SK-N-SH (cell line): ENCODE measurements around the gene MYO9B. TPM values are rescaled to one million over a fixed set of nuclear protein-coding genes. Genes with fewer than 3 reads are reported as not detected.

Experiments
- CTCF ChIA-PET: fragments of 300-600, 350-600 bp; formaldehyde crosslinking; extraction: SDS; loops from one replicate; lab custom pipeline; 2021; lab: Yijun Ruan, JAX
- POLR2A ChIA-PET: fragments of 350-600 bp; sonication (Branson Sonifier 250); formaldehyde crosslinking; extraction: SDS; loops from one replicate; lab custom pipeline; 2020; ENCODE audit warnings: antibody characterized with exemption, inconsistent platforms; lab: Yijun Ruan, JAX
- DNase-seq: peaks from one replicate; pipeline ENCODE4 v3.0.0; 2012
- H2AFZ ChIP-seq: fragments of 200-600 bp; sonication (generic); 2 replicates; pipeline ENCODE4 v1.8.1; 2016; ENCODE audit warnings: antibody characterized with exemption, mild to moderate bottlenecking, low read depth
- H3F3A ChIP-seq: fragments of 200-600 bp; sonication (generic); replicated peaks from 2 replicates; pipeline ENCODE3; 2016; ENCODE audit warnings: antibody characterized with exemption, mild to moderate bottlenecking; ENCODE audit not compliant: insufficient read depth
- H3K27ac ChIP-seq, 2 experiments: fragments of 200-500 bp in 1 of 2; fragments of 200-600 bp in 1 of 2; sonication (Bioruptor generic) in 1 of 2; sonication (generic), shearing (Covaris generic) in 1 of 2; 2 replicates each; pipeline versions ENCODE4 v1.5.1 to v1.6.1; 2014 to 2016; ENCODE audit warnings: low read depth in 2 of 2, inconsistent platforms in 1 of 2, low read length in 1 of 2, mild to moderate bottlenecking in 1 of 2, mixed read lengths in 1 of 2
- H3K27me3 ChIP-seq: fragments of 200-600 bp; sonication (generic), shearing (Covaris generic); 2 replicates; pipeline ENCODE4 v1.6.1; 2016; ENCODE audit warnings: mixed run types; ENCODE audit not compliant: insufficient read depth
- H3K36me3 ChIP-seq, 2 experiments: fragments of 200-500 bp in 1 of 2; fragments of 200-600 bp in 1 of 2; sonication (Bioruptor generic) in 1 of 2; sonication (generic) in 1 of 2; replicated peaks in 1 of 2; 2 replicates each; pipeline versions ENCODE3 to v1.5.1; 2014 to 2016; ENCODE audit warnings: low read length in 1 of 2, mild to moderate bottlenecking in 1 of 2; ENCODE audit not compliant: insufficient read depth in 2 of 2, control insufficient read depth in 1 of 2
- H3K4me1 ChIP-seq, 2 experiments: fragments of 200-500 bp in 1 of 2; fragments of 200-600 bp in 1 of 2; sonication (Bioruptor generic) in 1 of 2; sonication (generic), shearing (Covaris generic) in 1 of 2; 2 replicates each; pipeline versions ENCODE4 v1.5.1 to v1.6.1; 2014 to 2016; ENCODE audit warnings: low read depth in 1 of 2, low read length in 1 of 2, mixed run types in 1 of 2; ENCODE audit not compliant: insufficient read depth in 2 of 2, control insufficient read depth in 1 of 2
- H3K4me2 ChIP-seq: fragments of 200-600 bp; sonication (generic), shearing (Covaris generic); 2 replicates; pipeline ENCODE4 v1.6.1; 2017; ENCODE audit warnings: mixed run types
- H3K4me3 ChIP-seq, 2 experiments: fragments of 200-500 bp in 1 of 2; fragments of 200-600 bp in 1 of 2; sonication (Bioruptor generic) in 1 of 2; sonication (generic), shearing (Covaris generic) in 1 of 2; 2 replicates each; pipeline versions ENCODE4 v1.5.1 to v1.8.1; 2014 to 2016; ENCODE audit warnings: low read depth in 2 of 2, inconsistent platforms in 1 of 2, low read length in 1 of 2, mild to moderate bottlenecking in 1 of 2, mixed read lengths in 1 of 2, moderate library complexity in 1 of 2
- H3K79me2 ChIP-seq: fragments of 200-600 bp; sonication (generic); 2 replicates; pipeline ENCODE4 v1.8.1; 2017; ENCODE audit warnings: mild to moderate bottlenecking; ENCODE audit not compliant: insufficient read depth
- H3K9ac ChIP-seq: fragments of 200-600 bp; sonication (generic); 2 replicates; pipeline ENCODE4 v1.6.1; 2017; ENCODE audit warnings: mixed run types
- H3K9me2 ChIP-seq: fragments of 200-600 bp; sonication (generic); 2 replicates; pipeline ENCODE4 v1.6.1; 2017; ENCODE audit warnings: mixed run types
- H3K9me3 ChIP-seq: fragments of 200-600 bp; sonication (generic); 2 replicates; pipeline ENCODE4 v1.6.1; 2017; ENCODE audit warnings: mixed run types, mild to moderate bottlenecking, moderate library complexity
- H4K20me1 ChIP-seq: fragments of 200-600 bp; sonication (generic); 2 replicates; pipeline ENCODE4 v1.6.1; 2017; ENCODE audit warnings: mild to moderate bottlenecking, mixed run types; ENCODE audit not compliant: insufficient read depth
- EP300 ChIP-seq, 2 experiments: IDR thresholded peaks; 2 replicates each; pipeline versions ENCODE4 v1.4.0 to v1.6.1; 2012; ENCODE audit warnings: borderline replicate concordance in 1 of 2, low read depth in 1 of 2, low read length in 1 of 2
- EZH2phosphoT487 ChIP-seq: fragments of 200-600 bp; sonication (generic); IDR thresholded peaks from 2 replicates; pipeline ENCODE4 v1.6.1; 2017; ENCODE audit warnings: low read depth, mixed run types, mild to moderate bottlenecking, antibody characterized with exemption, moderate library complexity, borderline replicate concordance
- GATA2 ChIP-seq: sonication (generic); formaldehyde crosslinking; IDR thresholded peaks from 2 replicates; pipeline ENCODE4 v1.5.0; 2020; ENCODE audit warnings: mild to moderate bottlenecking, missing genetic modification reagents
- IRF3 ChIP-seq: fragments of 150-350 bp; IDR thresholded peaks from 2 replicates; pipeline ENCODE4 v1.6.1; 2016; ENCODE audit warnings: mild to moderate bottlenecking, low read depth, low read length
- JUND ChIP-seq: IDR thresholded peaks from 2 replicates; pipeline ENCODE4 v1.4.0; 2012
- MEF2A ChIP-seq: IDR thresholded peaks from 2 replicates; pipeline ENCODE4 v1.4.0; 2012; ENCODE audit warnings: low read depth, borderline replicate concordance
- MXI1 ChIP-seq: IDR thresholded peaks from 2 replicates; pipeline ENCODE4 v1.6.1; 2012; ENCODE audit warnings: mild to moderate bottlenecking, low read depth, low read length, improper control_type of control experiment
- NFIC ChIP-seq: IDR thresholded peaks from 2 replicates; pipeline ENCODE4 v1.4.0; 2012; ENCODE audit warnings: borderline replicate concordance
- RAD21 ChIP-seq: IDR thresholded peaks from 2 replicates; pipeline ENCODE4 v1.6.1; 2012; ENCODE audit warnings: mild to moderate bottlenecking, low read length
- RFX5 ChIP-seq: IDR thresholded peaks from 2 replicates; pipeline ENCODE4 v1.6.1; 2012; ENCODE audit warnings: mild to moderate bottlenecking, improper control_type of control experiment, low read length
- RXRA ChIP-seq: IDR thresholded peaks from 2 replicates; pipeline ENCODE4 v1.4.0; 2012; ENCODE audit warnings: low read depth, mild to moderate bottlenecking, borderline replicate concordance
- SIN3A ChIP-seq: IDR thresholded peaks from 2 replicates; pipeline ENCODE4 v1.6.1; 2012; ENCODE audit warnings: low read depth, mild to moderate bottlenecking, low read length, moderate library complexity, borderline replicate concordance
- SMC3 ChIP-seq: IDR thresholded peaks from 2 replicates; pipeline ENCODE4 v1.6.1; 2012; ENCODE audit warnings: low read depth, low read length, improper control_type of control experiment
- TCF12 ChIP-seq: IDR thresholded peaks from 2 replicates; pipeline ENCODE4 v1.4.0; 2012
- TEAD4 ChIP-seq: IDR thresholded peaks from 2 replicates; pipeline ENCODE4 v1.4.0; 2012; ENCODE audit warnings: mild to moderate bottlenecking, borderline replicate concordance; ENCODE audit not compliant: insufficient read depth
- USF1 ChIP-seq: IDR thresholded peaks from 2 replicates; pipeline ENCODE4 v1.4.0; 2012; ENCODE audit warnings: low read depth, borderline replicate concordance
- USF2 ChIP-seq: fragments of 150-350 bp; IDR thresholded peaks from 2 replicates; pipeline ENCODE4 v1.6.1; 2017; ENCODE audit warnings: antibody characterized with exemption, low read length, low read depth, borderline replicate concordance
- YY1 ChIP-seq: IDR thresholded peaks from 2 replicates; pipeline ENCODE4 v1.4.0; 2012; ENCODE audit warnings: low read depth, mild to moderate bottlenecking
- WGBS: methylation state at CpG from one replicate; pipeline ENCODE4 v1.1.6; 2017; ENCODE audit warnings: low lambda C conversion rate; 5-methylcytosine and 5-hydroxymethylcytosine counted together
- polyA plus RNA-seq, 3 experiments: library from polyadenylated mRNA; depleted of rRNA; stranded (reverse); fragments of >200 nt; gene quantifications; 2 replicates each; pipeline ENCODE4 v1.2.3, GENCODE V29; 2012
- TF ChIP-seq, protein P1 (sequence below): IDR thresholded peaks from 2 replicates; pipeline ENCODE4 v1.4.0; 2012; ENCODE audit warnings: low read depth

The MYO9B gene
- polyA plus RNA-seq, 1 of the 3 experiments (the other 2 are of a cell fraction): 37.6 TPM

- no peak overlapping the region for H3K9ac ChIP-seq
- H4K20me1 ChIP-seq: peaks cover 17% of the 10 kb centered on the region; the same call in 1 of the 2 replicates
- peaks cover 96% of the 10 kb centered on the region for H3K79me2 ChIP-seq
- H3K9me2 ChIP-seq: no peaks in the 10 kb centered on the region
- H3F3A ChIP-seq: peaks cover 1% of the 10 kb centered on the region
- H3K4me3 ChIP-seq: no peak overlapping the region
- ChIA-PET POLR2A (no interaction called here), CTCF (no interaction called here)
- peaks cover 0 to 15% of the 10 kb centered on the region in 2 experiments; a peak in 1 of 4 replicates for H3K4me1 ChIP-seq
- no peak overlapping the region for H2AFZ ChIP-seq
- H3K4me2 ChIP-seq: no peak overlapping the region
- H3K36me3 ChIP-seq: peaks cover 12 to 15% of the 10 kb centered on the region in 2 experiments
- WGBS: 99% methylated on average over 6 of the region's 12 CpGs
- no peaks in the 10 kb centered on the region for H3K9me3 ChIP-seq
- H3K27me3 ChIP-seq: no peaks in the 10 kb centered on the region
- DNase-seq: no peak
- no peak overlapping the region for H3K27ac ChIP-seq
- no peak for TF ChIP-seq TEAD4
- TF ChIP-seq, protein P1, sequence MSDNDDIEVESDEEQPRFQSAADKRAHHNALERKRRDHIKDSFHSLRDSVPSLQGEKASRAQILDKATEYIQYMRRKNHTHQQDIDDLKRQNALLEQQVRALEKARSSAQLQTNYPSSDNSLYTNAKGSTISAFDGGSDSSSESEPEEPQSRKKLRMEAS: no peak
- TF ChIP-seq USF2: no peak
- TF ChIP-seq SMC3: no peak
- no peak for TF ChIP-seq GATA2 (CRISPR knock-in tag)
- no peak for TF ChIP-seq JUND
- TF ChIP-seq EP300 (IDR thresholded peaks at IDR 0.05; ENCODE audit: borderline replicate concordance in 1 of 2, low read depth in 1 of 2, low read length in 1 of 2): no peak
- TF ChIP-seq YY1: no peak
- no peak for TF ChIP-seq RFX5
- no peak for TF ChIP-seq SIN3A
- no peak for TF ChIP-seq NFIC
- no peak for TF ChIP-seq USF1
- TF ChIP-seq RXRA: no peak
- TF ChIP-seq MXI1: no peak
- TF ChIP-seq TCF12: no peak
- TF ChIP-seq IRF3: no peak
- TF ChIP-seq EZH2phosphoT487: no peak
- no peak for TF ChIP-seq MEF2A
- no peak for TF ChIP-seq RAD21
Measured at GRCh38 chr19:17114414-17114831, 38.8 kb downstream of the MYO9B start.
